H54 (cell line): ENCODE measurements around the gene CHRM3.

Experiments used
- DNase-seq: peaks from one replicate; pipeline ENCODE4 v3.0.0; 2011; ENCODE audit warnings: low spot score, mixed read lengths; ENCODE audit not compliant: insufficient read length
- FAIRE-seq: peaks from 3 replicates; lab custom pipeline; 2011; peaks lifted over from hg19 to GRCh38; lab: Jason Lieb, UNC
- POLR2A ChIP-seq: IDR thresholded peaks from 2 replicates; pipeline ENCODE4 v1.6.1; 2011; ENCODE audit warnings: low read depth, mild to moderate bottlenecking, low read length

CHRM3 gene

DNA sequence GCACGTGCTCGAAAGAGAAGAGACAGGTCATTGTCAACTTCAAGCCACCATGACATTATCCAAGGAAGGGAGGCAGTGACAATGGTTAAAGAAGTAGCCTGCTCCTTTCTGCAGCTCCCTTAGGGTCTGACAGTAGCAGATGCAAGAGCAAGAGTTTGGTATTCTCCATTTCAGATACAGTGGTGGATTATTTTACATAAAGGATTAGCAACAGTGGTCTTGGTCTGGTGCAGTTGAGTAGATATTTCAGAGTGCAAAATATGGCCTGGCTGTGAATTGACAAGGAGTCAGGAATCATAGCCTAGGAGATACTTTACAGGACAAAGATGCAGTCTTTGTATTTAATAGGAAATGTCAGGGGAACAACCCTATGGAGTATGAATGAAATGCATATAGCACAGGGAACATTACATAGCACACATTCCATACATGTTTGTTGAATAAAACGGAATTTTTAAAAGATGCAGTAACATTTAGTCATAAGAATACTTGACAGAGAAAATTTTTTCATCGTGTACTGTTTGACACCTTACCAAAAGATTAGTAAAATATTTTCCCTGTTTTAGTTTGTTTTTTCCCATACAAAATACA lies 41.8 kb downstream of the CHRM3 start:
- no peak for TF ChIP-seq POLR2A
- no peak for FAIRE-seq
- no peak for DNase-seq

DNA sequence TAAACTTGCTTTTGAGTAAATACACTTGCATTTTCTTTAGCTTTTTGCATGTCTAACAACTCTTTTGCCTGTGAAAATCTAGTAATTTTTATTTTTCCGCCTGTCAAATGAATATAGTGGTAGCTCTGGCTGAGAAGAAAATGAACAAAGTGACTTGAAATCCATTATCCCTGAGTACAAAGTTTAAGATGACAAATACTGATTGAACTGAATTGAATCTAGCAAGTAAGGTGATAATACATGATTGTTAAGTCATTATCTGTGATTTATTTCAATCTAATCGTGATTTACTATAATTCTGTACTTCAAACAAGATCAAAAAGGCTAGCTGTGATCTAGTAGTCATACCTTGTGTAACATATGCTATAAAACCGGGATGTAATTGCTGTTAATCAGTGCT lies 42.8 kb downstream of the CHRM3 start:
- FAIRE-seq (no peak), DNase-seq (no peak)
- TF ChIP-seq POLR2A: no peak

DNA sequence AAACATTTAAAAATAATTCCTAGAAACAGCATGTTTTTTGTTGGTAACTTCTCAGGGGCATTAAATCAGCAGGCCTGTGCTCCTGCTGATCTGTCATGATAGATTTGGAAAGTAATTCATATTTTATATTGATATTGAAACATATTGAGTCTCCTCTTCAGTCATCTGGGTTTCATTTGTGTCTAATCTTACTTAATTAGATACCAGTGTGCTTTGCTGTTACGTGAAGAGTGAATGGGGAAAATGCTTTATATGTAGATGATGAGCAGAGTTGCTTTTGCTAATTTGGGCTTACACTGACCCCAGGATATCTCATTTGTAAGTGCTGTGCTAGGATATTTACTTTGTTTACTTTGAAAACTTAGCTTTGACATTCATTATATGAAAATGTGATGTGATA lies 45.9 kb downstream of the CHRM3 start:
- DNase-seq (no peak), FAIRE-seq (no peak)
- no peak for TF ChIP-seq POLR2A

DNA sequence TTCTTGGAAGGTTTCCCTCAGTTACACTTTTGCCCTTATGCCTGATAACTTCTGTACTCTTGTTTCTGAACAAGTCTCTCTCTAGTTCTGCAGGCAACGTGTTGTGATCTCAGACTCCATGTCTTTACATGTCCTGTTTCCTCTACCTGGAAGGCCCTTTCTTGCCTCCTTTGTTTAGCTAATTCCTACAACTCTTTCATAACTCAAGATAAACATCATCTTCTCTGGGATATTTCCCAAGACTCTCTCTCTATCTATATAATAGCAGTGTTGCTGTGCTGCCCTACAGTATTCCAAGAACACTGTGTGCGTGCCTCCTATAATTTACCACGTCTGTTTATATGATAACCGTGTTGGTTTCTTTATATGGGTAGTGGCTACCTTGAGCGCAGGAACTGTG lies 47.8 kb downstream of the CHRM3 start:
- TF ChIP-seq POLR2A: no peak
- FAIRE-seq (no peak), DNase-seq (no peak)
